Medulla oblongata (tissue), 1 donor: ENCODE data around the gene AADACL3.
"Not testable (repeated sequence)": the region's sequence is repeated elsewhere in the genome, so short reads cannot be mapped to it uniquely, and the experiment has no call there.

Experiments
- DNase-seq: peaks from one replicate; pipeline ENCODE4 v3.0.0-alpha.2; 2015; ENCODE audit errors: extremely low spot score

The AADACL3 gene

GRCh38 chr1:12714710-12715475 is 1.0 kb upstream of the AADACL3 start:
- no peak for DNase-seq

GRCh38 chr1:12717301-12717838 is 1.5 kb downstream of the AADACL3 start:
- no peak for DNase-seq

GRCh38 chr1:12722626-12723025 is 6.7 kb downstream of the AADACL3 start:
- DNase-seq: no peak

GRCh38 chr1:12728391-12728790 is 12.5 kb downstream of the AADACL3 start:
- DNase-seq: no peak

GRCh38 chr1:12730156-12730555 is 14.2 kb downstream of the AADACL3 start:
- DNase-seq: no peak

- DNase-seq: not testable (repeated sequence)
Observed at GRCh38 chr1:12731084-12731483, 15.2 kb downstream of the AADACL3 start.

GRCh38 chr1:12734651-12735050 is 18.7 kb downstream of the AADACL3 start:
- DNase-seq: no peak

- DNase-seq: no peak
Observed at GRCh38 chr1:12738934-12739333, 23.0 kb downstream of the AADACL3 start.

GRCh38 chr1:12739613-12740012 is 23.7 kb downstream of the AADACL3 start:
- DNase-seq: no peak

- no peak for DNase-seq
Observed at GRCh38 chr1:12741946-12742345, 26.0 kb downstream of the AADACL3 start.

GRCh38 chr1:12745126-12745991 is 29.4 kb downstream of the AADACL3 start:
- DNase-seq: no peak

- DNase-seq: no peak
Observed at GRCh38 chr1:12745992-12746323, 30.0 kb downstream of the AADACL3 start, which contains the start of gene CFAP107. Gene CFAP107 (plus strand): TSS chr1:12746200. CDS start chr1:12746431, 231 bp downstream.

- no peak for DNase-seq
Observed at GRCh38 chr1:12748778-12749355, 33.0 kb downstream of the AADACL3 start.

- no peak for DNase-seq
Observed at GRCh38 chr1:12754738-12755137, 38.8 kb downstream of the AADACL3 start.

GRCh38 chr1:12756273-12756672 is 40.4 kb downstream of the AADACL3 start:
- DNase-seq: no peak

GRCh38 chr1:12756768-12757413 is 41.0 kb downstream of the AADACL3 start:
- DNase-seq: no peak

- DNase-seq: no peak
Observed at GRCh38 chr1:12757836-12758235, 41.9 kb downstream of the AADACL3 start.

GRCh38 chr1:12760256-12760795 is 44.4 kb downstream of the AADACL3 start:
- no peak for DNase-seq

- no peak for DNase-seq
Observed at GRCh38 chr1:12761781-12762180, 45.9 kb downstream of the AADACL3 start.

- DNase-seq: no peak
Observed at GRCh38 chr1:12762766-12763165, 46.9 kb downstream of the AADACL3 start.

- no peak for DNase-seq
Observed at GRCh38 chr1:12763479-12763878, 47.6 kb downstream of the AADACL3 start.
